NCI-H524 treated with DMSO at 0.1 percent for 48 hours (cell line): ENCODE data around the gene PRSS50.

ENCODE experiments used
- DNase-seq: peaks from one replicate; lab custom pipeline; 2025; lab: John Stamatoyannopoulos, UW

Gene PRSS50

DNA sequence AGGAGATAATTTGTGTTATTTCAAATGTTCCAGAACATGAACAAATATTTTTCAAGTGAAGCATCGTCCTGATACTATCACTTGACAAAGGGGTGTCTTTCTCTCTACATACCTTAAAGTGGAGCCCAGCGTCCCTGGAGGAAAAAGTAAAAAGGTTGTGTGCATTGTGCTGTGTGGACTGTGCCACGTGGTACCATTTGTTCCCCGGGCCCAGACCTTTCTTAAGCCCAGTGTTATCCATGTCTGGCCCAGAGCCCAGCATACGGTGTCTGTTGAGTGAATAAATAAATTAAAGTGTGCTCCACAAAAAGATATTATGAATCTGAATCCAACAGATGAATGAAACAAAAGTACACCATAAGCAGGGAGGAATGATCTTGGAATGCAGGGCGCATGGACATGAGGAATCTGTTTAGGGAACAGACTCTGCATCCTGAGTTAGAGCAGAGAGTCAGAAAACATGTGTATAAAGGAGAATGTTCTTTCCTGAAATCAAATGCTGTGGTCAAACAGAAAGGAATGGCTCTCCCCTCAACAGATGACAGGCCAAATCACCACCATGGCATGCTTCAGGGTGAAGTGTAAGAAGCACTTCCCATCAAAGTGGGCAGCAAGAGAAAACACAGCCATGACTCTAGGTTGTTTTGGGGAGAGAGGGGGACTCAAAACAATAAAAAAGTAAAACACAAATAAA lies 8.1 kb upstream of the PRSS50 start:
- DNase-seq, result no peak

GRCh38 chr3:46724424-46724823 lies 6.8 kb upstream of the PRSS50 start:
- no peak for DNase-seq

DNA sequence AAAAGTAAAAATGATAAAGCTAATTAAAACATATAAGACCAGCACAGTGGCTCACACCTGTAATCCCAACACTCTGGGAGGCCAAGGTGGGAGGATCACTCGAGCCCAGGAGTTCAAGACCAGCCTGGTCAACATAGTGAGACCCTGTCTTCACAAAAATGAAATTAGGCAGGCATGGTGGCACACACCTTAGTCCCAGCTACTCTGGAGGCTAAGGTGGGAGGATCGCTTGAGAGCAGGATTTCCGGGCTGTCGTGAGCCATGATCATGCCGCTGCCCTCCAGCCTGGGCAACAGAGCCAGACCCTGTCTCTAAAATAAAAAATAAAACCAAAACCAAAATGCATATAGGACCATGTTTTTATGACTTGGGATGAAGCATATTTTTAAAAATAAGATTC lies 4.8 kb upstream of the PRSS50 start:
- no peak for DNase-seq

GRCh38 chr3:46721009-46721408 lies 3.3 kb upstream of the PRSS50 start:
- DNase-seq, result no peak

DNA sequence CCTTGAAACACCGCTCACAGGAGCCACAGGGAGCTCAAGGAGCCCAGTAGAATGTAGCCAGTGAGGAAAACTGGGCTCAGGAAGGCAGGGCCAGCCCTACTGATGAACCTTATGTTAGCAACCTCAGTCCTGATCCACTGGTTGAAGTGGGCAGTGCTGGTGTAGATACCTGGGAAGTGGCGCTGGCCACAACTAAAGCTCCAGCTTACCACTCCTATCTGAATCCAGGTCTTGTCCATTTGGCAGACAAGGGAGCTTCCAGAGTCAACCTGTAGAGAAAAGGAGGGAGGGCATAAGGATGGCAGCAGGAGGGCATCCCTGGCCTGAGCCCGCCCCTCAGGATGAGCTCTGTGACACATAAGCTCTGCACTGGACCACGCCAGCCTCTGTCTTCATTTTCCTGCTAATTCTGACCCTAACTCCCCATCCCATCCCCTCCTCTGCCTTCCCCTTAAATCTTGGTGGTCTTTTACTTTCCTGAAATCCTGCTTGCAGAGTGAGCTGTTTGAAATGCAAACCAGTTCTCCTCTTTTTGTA lies 2.1 kb upstream of the PRSS50 start:
- DNase-seq, result no peak

DNA sequence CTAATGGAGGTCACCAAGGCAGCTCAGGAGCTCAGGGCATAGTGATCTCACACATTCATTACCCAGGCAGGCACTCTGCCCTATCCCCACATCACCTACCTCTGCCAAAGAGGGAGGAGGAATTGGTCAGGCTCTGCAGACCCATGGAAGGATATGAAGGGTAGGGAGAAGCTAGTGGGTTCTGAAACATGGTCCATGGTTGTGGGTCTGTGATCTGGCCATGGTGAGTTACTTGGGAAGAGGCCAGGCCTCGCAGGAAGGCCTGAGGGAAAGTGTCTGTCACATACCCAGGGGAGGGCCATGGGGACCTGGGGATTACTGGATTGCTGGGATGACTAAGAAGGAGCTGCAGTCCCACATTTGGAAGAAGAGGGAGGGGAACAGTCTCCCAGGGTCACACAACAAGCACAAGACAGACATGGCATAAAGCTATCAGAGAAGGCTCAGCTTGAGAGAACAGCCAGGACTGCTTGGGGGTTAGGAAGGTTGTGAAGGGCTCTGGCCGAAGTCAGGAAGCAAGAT lies 1.4 kb upstream of the PRSS50 start:
- no peak for DNase-seq

DNA sequence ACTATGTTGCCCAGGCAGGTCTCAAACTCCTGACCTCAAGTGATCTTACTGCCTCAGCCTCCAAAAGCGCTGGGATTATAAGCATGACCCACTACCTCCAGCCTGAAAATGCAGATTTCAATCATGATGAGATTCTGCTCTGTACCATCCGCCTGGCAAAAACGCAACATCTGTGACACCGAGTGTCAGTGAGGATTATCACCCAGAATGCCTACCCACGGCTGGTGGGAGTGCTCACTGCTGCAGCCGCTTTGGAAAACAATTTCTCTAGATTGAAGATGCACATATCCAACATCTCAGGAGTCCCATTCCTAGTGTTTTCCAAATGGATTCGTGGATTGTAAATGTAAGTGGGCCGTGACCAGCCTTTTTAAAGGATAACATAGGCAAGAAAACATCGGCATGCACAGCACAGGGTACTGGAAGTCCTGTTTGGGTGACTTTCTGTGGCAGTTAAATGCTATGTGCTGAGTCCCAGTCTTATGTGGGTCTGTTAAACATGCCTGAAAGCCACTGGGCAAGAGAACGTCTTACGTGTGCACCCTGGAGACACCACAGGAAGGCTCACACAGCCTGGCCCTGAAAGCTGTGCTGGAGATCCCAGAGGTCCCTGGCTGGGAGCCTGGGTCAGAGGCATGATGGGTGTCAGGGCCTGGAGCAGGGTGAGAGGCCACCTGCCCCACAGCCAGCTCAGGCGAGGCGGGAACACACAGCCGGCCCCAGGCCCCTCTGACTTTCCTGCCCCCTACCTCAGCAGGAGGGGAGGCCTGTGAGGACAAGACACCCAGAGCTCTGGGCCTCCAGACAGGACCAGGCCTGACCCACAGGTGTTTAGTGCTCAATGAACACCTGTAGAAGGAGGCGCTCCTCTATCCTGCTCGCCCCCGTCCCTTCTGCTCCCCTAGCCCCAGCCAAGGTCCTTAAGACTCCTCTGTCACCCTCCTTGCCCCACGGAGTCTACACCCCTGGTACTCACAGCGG lies 918 bp downstream of the PRSS50 start:
- DNase-seq, result no peak

DNA sequence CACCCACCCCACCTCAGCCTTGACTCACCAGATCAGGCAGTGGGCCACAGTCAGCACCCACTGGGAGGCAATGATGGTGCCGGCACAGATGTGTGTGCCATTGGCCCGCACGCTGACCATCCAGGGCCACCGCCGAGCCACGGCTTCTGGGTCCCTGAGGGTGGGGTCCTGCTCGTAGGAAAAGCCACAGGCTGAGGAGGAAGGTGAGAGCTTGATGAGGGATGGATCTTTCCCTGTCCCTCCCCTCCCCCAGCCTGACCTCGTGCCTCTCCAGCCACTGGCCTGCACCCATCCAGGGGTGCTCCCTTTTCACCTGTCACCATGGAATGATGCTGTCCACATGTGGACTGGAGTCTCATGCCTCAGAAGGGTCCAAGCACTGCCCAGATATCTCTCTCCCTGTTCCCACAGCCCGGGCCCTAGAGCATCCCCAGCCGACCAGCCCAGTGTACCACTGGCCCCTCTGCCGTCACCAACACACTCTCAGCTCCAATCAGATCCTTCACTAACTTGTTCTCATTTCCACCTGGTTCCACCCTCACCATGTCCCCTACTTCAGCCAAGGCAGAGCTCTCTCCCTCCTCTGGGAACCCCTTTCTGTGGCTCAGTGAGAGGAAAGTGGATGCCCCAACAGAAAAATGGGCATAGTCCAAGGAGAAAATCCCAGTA lies 2.0 kb downstream of the PRSS50 start:
- DNase-seq, result no peak

DNA sequence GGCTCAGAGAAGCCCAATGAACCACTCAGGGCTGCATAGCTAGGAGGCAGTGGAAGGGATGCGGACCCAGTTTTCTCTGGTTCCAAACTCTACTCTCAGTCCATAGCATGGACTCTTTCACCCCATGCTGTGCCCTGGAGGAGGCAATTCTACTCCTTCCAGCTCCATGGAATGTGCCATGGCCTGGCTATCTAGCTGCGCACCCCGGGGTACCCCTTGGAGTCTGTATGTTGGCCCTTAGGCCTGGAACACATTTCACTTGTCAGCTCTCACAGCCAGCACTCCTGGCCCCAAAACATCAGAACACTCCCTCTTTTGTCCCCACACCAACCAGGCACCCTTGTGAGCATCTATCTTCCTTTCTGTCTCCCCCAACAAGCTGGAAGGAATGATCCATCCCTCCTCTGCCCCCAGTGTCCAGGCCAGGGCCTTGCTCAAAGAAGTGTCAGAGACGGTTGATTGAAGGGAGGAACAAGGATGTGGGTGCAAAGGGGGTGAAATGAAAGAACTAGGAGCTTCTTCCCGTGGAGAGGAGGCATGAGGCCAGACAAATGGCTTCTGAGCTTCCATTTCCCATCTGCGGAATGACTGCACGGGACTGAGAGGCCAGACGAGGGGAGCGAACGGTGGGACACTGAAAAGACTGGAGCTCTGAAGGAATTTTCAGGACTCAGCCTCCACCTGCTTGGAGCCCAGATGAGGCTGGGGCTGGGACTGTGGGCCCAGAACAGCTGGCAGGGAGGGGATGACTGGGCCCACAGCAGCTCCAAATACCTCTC lies 2.8 kb downstream of the PRSS50 start:
- DNase-seq, result no peak

DNA sequence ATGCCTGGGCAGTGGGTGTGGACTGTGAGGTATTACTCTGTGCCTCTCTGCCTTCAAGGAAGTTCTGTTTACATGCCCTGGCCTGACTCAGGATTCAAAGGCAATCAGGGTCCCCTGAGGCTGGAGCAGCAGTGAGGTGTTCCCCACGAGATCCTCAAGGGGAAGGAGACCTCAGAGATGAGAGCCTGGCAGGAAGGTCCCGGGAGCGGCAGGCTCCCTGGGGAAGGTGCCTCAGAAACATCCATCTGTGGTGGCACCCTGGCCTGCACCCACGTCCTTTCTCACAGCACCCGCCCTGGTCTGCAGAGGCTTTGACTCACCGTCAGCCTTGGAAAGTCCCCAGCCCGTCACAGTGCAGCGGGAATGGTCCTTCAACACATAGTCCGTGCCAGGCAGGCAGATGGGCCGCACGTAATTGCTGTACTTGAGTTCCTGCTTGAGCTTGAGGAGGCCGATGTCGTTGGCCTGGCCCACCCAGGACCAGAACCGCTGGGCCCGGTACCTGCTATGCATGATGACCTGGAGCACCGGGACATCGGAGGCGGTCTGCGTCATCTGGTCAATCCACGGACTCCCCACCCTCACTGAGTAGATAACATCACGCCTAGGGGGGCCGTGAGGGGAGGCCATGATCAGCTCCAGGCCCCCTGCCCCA lies 3.6 kb downstream of the PRSS50 start:
- no peak for DNase-seq

DNA sequence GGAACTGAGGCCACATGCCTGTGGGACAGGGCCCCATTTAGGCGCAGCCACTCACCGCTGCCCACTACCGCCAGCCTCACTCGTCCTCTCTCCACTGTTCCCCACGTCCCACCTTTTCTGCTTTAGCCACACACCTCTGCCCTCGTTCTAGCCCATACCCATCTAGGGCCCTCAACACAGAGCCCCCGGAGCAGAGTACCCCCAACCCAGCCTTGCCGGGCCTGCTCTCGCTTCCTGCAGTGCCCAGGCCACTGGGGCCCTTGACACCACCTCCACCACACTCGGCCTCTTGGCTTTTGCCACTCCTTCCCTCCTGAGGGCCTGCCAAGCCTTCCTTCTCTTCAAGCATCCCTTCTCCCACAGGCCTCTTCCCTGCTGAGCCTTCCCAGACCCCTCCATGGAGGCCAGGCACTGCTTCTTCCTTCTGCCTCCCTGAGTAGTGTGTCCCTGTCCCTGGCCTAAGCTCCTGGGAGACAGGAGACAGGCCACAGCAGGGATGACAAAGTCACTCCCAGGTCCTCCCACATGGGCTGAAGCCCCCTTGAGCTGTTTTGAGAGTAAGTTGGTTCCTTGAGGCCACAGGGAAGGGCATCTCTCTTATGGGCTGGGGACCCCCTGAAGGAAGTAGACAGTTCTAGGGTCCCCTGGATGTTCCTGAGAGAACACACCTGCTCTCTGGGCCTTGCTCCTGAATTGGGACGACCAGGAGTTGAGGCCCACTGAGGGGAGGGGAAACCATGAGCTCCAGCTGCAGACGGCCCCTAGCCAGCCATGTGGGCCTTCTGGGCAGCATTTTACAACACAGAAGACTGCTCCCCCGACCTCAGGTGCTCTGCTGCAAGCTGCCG lies 4.4 kb downstream of the PRSS50 start:
- DNase-seq, result no peak

DNA sequence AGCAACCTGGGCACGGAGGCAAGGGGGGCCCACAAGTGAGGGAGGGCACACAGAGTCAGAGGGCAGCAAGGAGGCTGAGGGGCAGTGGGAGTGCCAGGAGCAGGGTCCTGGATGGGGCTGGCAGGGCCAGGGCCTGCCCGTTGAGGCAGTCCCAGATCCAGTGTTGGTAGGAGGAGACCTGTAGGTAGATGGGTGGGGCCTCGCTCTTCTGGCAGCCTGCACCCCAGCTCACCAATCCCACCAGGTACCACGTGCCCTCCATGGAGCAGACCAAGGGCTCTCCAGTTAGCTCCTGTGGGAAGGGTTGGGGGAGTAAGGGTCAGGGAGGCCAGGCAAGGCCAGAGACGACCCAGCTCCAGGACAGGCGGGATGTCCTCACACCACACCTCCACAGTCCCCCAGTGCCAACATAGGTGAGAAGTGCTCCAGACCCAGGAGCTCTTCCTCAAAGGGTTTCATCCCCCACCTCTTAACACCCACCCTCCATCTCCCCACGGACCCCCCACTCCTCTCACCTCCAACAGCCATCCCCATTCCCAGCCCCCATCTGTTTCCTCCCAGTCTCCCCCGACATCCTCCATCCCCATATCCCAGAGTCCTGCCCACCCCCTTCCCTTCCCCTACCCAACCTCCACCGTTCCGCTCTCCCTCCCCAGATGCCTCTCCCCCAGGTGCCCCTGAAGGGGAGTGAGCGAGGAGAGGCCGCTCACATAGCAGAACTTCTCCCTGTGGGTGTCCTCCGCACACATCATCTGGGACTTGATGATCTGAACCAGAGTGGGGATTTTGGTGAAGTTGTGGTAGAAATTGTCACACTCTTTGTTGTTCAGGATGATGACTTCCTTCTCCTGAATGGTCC lies 5.2 kb downstream of the PRSS50 start:
- no peak for DNase-seq

DNA sequence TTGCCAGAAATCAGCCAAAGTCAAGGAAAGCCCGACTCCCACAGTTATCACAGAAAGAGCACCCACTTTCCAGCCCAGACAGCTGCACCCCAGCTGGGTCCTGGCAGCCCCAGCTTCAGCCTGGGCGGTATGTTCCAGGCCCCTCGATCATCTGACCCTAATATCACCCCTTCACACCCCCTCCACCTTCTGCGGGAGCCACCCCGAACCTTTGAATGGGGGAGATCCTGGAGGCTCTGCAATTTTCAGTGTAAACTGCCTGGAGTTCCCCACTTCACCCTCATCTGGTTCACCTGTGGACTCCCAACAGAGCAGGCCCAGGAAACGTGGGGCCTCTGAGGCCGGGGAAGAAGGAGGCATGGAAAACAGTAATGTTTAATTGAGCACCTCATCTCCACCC lies 5.9 kb downstream of the PRSS50 start:
- DNase-seq, result no peak

DNA sequence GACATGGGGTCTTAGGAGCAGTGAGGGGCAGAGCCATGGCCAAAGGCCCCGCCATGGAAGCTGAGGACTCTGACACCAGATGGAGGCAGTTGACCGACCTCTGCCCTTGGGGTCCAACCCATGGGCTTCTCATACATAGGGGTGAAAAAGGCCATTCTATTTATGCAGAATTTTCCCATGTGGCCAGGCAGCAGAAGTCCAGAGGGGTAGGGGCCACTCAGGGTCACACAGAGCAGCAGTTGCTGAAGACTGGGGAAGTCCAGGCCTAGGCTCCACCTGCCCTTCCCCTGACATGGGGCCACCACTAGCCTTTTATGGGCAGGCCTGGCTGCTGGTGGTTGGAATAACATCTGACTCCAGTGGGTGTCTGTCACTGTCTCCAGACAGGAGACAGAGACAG lies 6.4 kb downstream of the PRSS50 start:
- no peak for DNase-seq

- no peak for DNase-seq
These were observed 6.9 kb downstream of the PRSS50 start for GRCh38 chr3:46710671-46711295.

DNA sequence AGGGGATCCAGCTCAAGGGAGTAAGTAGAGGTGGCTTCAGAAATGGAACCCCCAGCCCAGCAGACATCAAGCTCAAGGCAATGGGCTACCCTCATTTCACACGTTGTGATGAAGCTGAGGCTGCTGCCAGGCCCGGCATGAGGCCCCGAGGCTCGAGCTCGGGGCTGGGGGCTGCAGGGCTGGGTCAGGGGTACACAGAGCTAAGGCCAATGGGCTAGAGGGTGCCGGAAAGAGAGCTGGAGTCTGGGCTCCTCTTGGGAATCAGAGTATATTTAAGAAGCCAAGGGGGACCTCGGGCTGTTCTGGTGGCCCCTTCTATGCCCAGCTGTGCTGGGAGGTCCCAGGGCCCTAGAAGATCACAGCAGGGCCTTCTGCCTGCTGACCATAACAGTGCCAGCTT lies 7.4 kb downstream of the PRSS50 start:
- DNase-seq, result no peak

- DNase-seq, result no peak
These were observed 7.9 kb downstream of the PRSS50 start for GRCh38 chr3:46709721-46710120.

DNA sequence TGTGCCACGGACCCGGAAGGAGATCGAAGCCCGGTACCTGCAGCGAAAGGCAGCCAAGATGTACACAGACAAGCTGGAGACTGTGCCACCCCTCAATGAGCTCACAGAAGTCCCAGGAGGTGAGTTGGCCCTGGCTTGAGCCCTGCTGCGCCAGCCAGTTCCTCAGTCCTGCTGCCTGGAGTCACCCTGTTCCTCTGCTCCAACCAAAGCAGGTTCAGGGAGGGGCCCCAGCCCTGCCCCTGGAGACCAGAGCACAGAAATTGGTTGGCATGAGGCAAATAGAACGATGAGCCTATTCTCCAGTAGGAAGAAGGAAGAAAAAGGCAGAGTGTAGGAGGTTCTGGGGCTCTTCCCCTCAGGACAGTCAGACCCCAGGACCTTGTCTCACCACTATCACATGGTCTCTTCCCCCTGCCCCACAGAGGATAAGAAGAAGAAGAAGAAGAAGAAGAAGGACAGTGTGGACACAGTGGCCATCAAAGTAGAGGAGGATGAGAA lies 8.5 kb downstream of the PRSS50 start:
- no peak for DNase-seq
